ENCODE measurements around the gene C1GALT1. TPM values are rescaled to one million over a fixed set of nuclear protein-coding genes. Genes with fewer than 3 reads are reported as not detected.

The C1GALT1 gene
- total and polyA plus RNA-seq, 2 donors (not counting 1 experiment from before 2014, with no cell fraction given): 12.4 to 66.8 TPM

DNA sequence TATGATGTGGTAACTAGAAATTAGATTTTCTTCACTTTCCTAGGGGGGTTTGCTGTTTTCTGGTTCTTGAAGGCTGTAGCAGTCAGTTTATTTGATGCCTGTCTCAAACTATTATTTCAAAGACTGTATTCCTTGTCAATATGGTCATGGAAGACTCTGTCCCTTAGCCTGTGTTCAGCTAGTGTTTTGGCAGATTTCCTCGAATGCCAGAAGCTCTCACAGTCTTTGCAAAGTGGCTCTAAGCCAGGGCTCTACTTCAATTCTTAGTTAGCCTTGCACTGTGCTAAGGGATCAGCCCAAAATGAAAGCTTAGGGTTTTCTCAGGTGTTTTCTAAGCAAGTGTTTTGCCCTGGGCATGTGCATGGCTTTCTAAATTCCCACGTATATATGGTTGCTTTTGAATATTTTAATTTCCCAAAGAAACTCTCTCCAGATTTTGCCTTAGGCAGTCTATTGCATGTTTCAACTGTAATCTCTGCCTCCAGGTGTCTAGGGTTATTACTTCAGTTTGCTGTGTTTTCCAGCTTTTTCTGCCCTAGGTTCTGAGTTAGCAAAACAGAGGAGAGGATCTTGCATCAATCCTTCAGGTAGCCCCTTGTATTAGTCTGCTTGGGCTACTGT, 7.2 kb upstream of the C1GALT1 start:
- Mint-ChIP-seq H3K4me3 (no peak overlapping the region), H3K9me3 (ENCODE audit: insufficient read depth) (peaks cover 16% of the 10 kb centered on the region), H3K27me3 (no peaks in the 10 kb centered on the region), H3K4me1 (peaks cover 33% of the 10 kb centered on the region), H3K27ac (peak overlapping the region; percentile 70)
- intact Hi-C loops (cut with micrococcal nuclease): no loop called here
- H3K27ac ChIP-seq (ENCODE audit: low read length in 2 of 2): peak overlapping the region in 1 of 2 donors; percentile 2
- no peak for ATAC-seq (ENCODE audit: low read depth)
- peaks cover 10 to 15% (median 12%) of the 10 kb centered on the region in 3 donors for H3K9me3 ChIP-seq (ENCODE audit: control extremely low read depth in 1 of 3, control insufficient read depth in 2 of 3, insufficient read depth in 1 of 3, low read length in 2 of 3)
- H3K4me3 ChIP-seq (ENCODE audit: control extremely low read depth in 1 of 5, extremely low read depth in 1 of 5, insufficient read depth in 1 of 5, low read depth in 2 of 5, low read length in 4 of 5): no peak overlapping the region
- peaks cover 13 to 32% of the 10 kb centered on the region in 2 experiments for H3K36me3 ChIP-seq (replicated peaks in 1 of 2; ENCODE audit: control extremely low read depth in 1 of 2, control insufficient read depth in 1 of 2, extremely low read depth in 1 of 2, insufficient read depth in 2 of 2, low read length in 1 of 2)
- DNase-seq: no peak
- peaks cover 0 to 8% of the 10 kb centered on the region in 2 donors for H3K4me1 ChIP-seq (ENCODE audit: control insufficient read depth in 2 of 2, insufficient read depth in 2 of 2, low read length in 2 of 2)
- no peaks in the 10 kb centered on the region for H3K27me3 ChIP-seq (replicated peaks in 1 of 4; ENCODE audit: control extremely low read depth in 1 of 4, control insufficient read depth in 3 of 4, insufficient read depth in 4 of 4, low read length in 3 of 4)
- no peak overlapping the region for H3K9ac ChIP-seq (ENCODE audit: low read length)
- H3K79me2 ChIP-seq (ENCODE audit: control insufficient read depth, insufficient read depth, low read length): peaks cover 84% of the 10 kb centered on the region
- no peaks in the 10 kb centered on the region for H4K20me1 ChIP-seq (ENCODE audit: control insufficient read depth, insufficient read depth, low read length, poor library complexity, severe bottlenecking)
- POLR2A ChIA-PET: interaction anchor here (1.0 kb wide), 1 partner anchor 18 kb away, joined by 3 read pairs; no protein-coding TSS in a partner anchor
- WGBS (ENCODE audit: insufficient coverage): 88% methylated on average over 1 of the region's 2 CpGs
- TF ChIP-seq EZH2 (IDR thresholded peaks at IDR 0.05; ENCODE audit: borderline replicate concordance, insufficient read depth, low read depth, low read length, poor library complexity, severe bottlenecking): no peak
- TF ChIP-seq, protein P1, sequence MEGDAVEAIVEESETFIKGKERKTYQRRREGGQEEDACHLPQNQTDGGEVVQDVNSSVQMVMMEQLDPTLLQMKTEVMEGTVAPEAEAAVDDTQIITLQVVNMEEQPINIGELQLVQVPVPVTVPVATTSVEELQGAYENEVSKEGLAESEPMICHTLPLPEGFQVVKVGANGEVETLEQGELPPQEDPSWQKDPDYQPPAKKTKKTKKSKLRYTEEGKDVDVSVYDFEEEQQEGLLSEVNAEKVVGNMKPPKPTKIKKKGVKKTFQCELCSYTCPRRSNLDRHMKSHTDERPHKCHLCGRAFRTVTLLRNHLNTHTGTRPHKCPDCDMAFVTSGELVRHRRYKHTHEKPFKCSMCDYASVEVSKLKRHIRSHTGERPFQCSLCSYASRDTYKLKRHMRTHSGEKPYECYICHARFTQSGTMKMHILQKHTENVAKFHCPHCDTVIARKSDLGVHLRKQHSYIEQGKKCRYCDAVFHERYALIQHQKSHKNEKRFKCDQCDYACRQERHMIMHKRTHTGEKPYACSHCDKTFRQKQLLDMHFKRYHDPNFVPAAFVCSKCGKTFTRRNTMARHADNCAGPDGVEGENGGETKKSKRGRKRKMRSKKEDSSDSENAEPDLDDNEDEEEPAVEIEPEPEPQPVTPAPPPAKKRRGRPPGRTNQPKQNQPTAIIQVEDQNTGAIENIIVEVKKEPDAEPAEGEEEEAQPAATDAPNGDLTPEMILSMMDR (IDR thresholded peaks at IDR 0.05): no peak
- no peak overlapping the region for H3K4me2 ChIP-seq (replicated peaks; ENCODE audit: low read depth, low read length, poor library complexity, severe bottlenecking)
- CTCF ChIA-PET: interaction anchor here (0.7 to 1.9 kb wide), 3 partner anchors 10 to 182 kb away, joined by 3 to 6 read pairs (median 4); no protein-coding TSS in a partner anchor
- no peak overlapping the region for H2AFZ ChIP-seq (ENCODE audit: insufficient read depth, low read depth, low read length, poor library complexity, severe bottlenecking)

DNA sequence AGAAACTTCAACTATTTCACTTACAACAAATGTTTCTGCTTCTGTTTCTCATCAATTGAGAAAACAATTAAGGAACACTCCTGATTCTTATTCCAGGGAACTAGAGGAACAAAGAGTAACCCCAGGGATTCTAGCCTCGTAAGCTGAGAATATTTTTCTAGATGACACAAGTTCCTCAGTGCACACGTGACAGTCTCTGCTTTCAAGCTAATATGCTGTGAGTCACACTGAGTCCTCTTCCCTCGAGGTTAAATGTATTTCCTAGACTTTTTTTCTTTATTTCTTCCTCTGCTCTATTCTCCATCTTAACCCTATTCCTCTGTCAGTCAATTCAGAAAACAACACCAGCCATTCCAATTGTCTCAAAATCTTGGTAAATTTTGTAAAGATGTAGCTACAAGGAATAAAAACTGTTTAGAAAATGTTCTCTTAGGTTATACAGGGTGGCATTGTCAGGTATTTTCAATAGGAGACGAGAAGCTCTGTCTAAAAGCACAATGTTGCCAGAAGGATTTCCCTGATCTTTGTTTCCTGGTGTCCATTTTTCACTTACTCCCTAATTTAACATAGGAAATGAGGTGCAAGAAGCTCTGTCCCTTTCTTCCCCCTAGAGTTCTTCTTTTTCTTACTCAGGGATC, 5.8 kb upstream of the C1GALT1 start:
- no peak for DNase-seq

More for the DNA sequence above, 5.8 kb upstream of the C1GALT1 start:
- intact Hi-C loops (cut with micrococcal nuclease): no loop called here
- TF ChIP-seq EZH2 (IDR thresholded peaks at IDR 0.05; ENCODE audit: borderline replicate concordance, insufficient read depth, low read depth, low read length, poor library complexity, severe bottlenecking): no peak
- TF ChIP-seq, protein P1 (IDR thresholded peaks at IDR 0.05): no peak
- Histone ChIP-seq H3K27me3 (replicated peaks in 1 of 4; ENCODE audit: control extremely low read depth in 1 of 4, control insufficient read depth in 3 of 4, insufficient read depth in 4 of 4, low read length in 3 of 4) (no peaks in the 10 kb centered on the region), H3K9ac (ENCODE audit: low read length) (no peak overlapping the region), H3K4me3 (ENCODE audit: control extremely low read depth in 1 of 5, extremely low read depth in 1 of 5, insufficient read depth in 1 of 5, low read depth in 2 of 5, low read length in 4 of 5) (no peak overlapping the region), H3K27ac (ENCODE audit: low read length in 2 of 2) (peak overlapping the region in 1 of 2 donors; percentile 54), H3K4me2 (replicated peaks; ENCODE audit: low read depth, low read length, poor library complexity, severe bottlenecking) (no peak overlapping the region), H3K4me1 (ENCODE audit: control insufficient read depth in 2 of 2, insufficient read depth in 2 of 2, low read length in 2 of 2) (peaks cover 6 to 18% of the 10 kb centered on the region in 2 donors), H2AFZ (ENCODE audit: insufficient read depth, low read depth, low read length, poor library complexity, severe bottlenecking) (no peak overlapping the region), H3K36me3 (replicated peaks in 1 of 2; ENCODE audit: control extremely low read depth in 1 of 2, control insufficient read depth in 1 of 2, extremely low read depth in 1 of 2, insufficient read depth in 2 of 2, low read length in 1 of 2) (peaks cover 13 to 25% of the 10 kb centered on the region in 2 experiments), H3K9me3 (ENCODE audit: control extremely low read depth in 1 of 3, control insufficient read depth in 2 of 3, insufficient read depth in 1 of 3, low read length in 2 of 3) (peaks cover 4 to 7% (median 6%) of the 10 kb centered on the region in 3 donors), H4K20me1 (ENCODE audit: control insufficient read depth, insufficient read depth, low read length, poor library complexity, severe bottlenecking) (no peaks in the 10 kb centered on the region), H3K79me2 (ENCODE audit: control insufficient read depth, insufficient read depth, low read length) (peaks cover 78% of the 10 kb centered on the region)
- Mint-ChIP-seq H3K9me3 (ENCODE audit: insufficient read depth) (peaks cover 8% of the 10 kb centered on the region), H3K27me3 (no peaks in the 10 kb centered on the region), H3K4me3 (no peak overlapping the region), H3K4me1 (peaks cover 37% of the 10 kb centered on the region), H3K27ac (peak overlapping the region; percentile 60)
- WGBS (ENCODE audit: insufficient coverage): 55% methylated on average over 3 of the region's 4 CpGs
- ATAC-seq (ENCODE audit: low read depth): peak; percentile 41
- CTCF ChIA-PET: interaction anchor here (1.5 to 4.3 kb wide), 3 partner anchors 12 to 72 kb away, joined by 4 to 23 read pairs (median 6); no protein-coding TSS in a partner anchor
- POLR2A ChIA-PET: interaction anchor here (1.2 kb wide), 2 partner anchors 17 to 20 kb away, joined by 3 read pairs; no protein-coding TSS in a partner anchor
